Gastroesophageal sphincter (tissue), 4 donors: ENCODE measurements around the gene STRN. TPM values are rescaled to one million over a fixed set of nuclear protein-coding genes. Genes with fewer than 3 reads are reported as not detected.
"Not testable (repeated sequence)": the region's sequence is repeated elsewhere in the genome, so short reads cannot be mapped to it uniquely, and the experiment has no call there.

Source experiments
- ATAC-seq: fragments of 150-250 bp; one replicate; pipeline ENCODE4 v1.9.1; 2016; ENCODE audit warnings: mild to moderate bottlenecking, moderate library complexity
- H3K27ac ChIP-seq, 4 donors: fragments of 200-600 bp; sonication (generic) in 3 of 4; 1 replicate in 3 of 4; 2 replicates in 1 of 4; pipeline ENCODE4 v1.5.1; 2016 to 2019
- H3K27me3 ChIP-seq: fragments of 200-600 bp; sonication (generic); one replicate; pipeline ENCODE4 v1.5.1; 2019
- H3K36me3 ChIP-seq, 2 donors: fragments of 200-600 bp; sonication (generic); one replicate each; pipeline ENCODE4 v1.5.1; 2019; ENCODE audit warnings: control low read depth in 1 of 2
- H3K4me1 ChIP-seq, 3 donors: fragments of 200-600 bp; sonication (generic); 1 replicate in 2 of 3; 2 replicates in 1 of 3; pipeline ENCODE4 v1.5.1; 2016 to 2019; ENCODE audit warnings: control low read depth in 2 of 3
- H3K4me3 ChIP-seq, 2 donors: fragments of 200-600 bp; sonication (generic); one replicate each; pipeline ENCODE4 v1.5.1; 2019; ENCODE audit warnings: mild to moderate bottlenecking in 1 of 2, moderate library complexity in 1 of 2
- H3K9me3 ChIP-seq, 3 donors: fragments of 200-600 bp; sonication (generic); one replicate each; pipeline ENCODE4 v1.5.1; 2017 to 2019; ENCODE audit warnings: control low read depth in 2 of 3
- EP300 ChIP-seq: sonication (generic); formaldehyde crosslinking; IDR thresholded peaks from one replicate; pipeline ENCODE4 v1.6.1; 2017; ENCODE audit warnings: antibody characterized with exemption, mild to moderate bottlenecking
- POLR2A ChIP-seq, 2 donors: fragments of 450-650 bp; IDR thresholded peaks; one replicate each; pipeline ENCODE4 v1.6.1; 2017; ENCODE audit warnings: antibody characterized with exemption in 2 of 2, mild to moderate bottlenecking in 2 of 2, moderate library complexity in 1 of 2
- POLR2AphosphoS5 ChIP-seq: sonication (generic); formaldehyde crosslinking; IDR thresholded peaks from one replicate; pipeline ENCODE4 v1.6.1; 2017; ENCODE audit warnings: antibody characterized with exemption
- WGBS, 2 donors: methylation state at CpG; one replicate each; pipeline ENCODE4 v1.1.5; 2018; ENCODE audit warnings: low coverage in 1 of 2; 5-methylcytosine and 5-hydroxymethylcytosine counted together
- total RNA-seq, 4 donors: library from RNA; depleted of rRNA; stranded (reverse); fragments of >200 nt; gene quantifications; one replicate each; pipeline ENCODE4 v1.1.0, GENCODE V29; 2016
- TF ChIP-seq, protein P1 (sequence below), 4 experiments: fragments of 200-600 bp in 2 of 4; fragments of 450-650 bp in 2 of 4; sonication (generic) in 1 of 4; IDR thresholded peaks; one replicate each; pipeline ENCODE4 v1.5.1; 2017 to 2019; ENCODE audit warnings: antibody characterized with exemption in 4 of 4, mild to moderate bottlenecking in 2 of 4, moderate library complexity in 2 of 4

STRN gene
- total RNA-seq, 4 donors from 2014 or later, result 18.5 to 24.6 (median 20.9) TPM

DNA sequence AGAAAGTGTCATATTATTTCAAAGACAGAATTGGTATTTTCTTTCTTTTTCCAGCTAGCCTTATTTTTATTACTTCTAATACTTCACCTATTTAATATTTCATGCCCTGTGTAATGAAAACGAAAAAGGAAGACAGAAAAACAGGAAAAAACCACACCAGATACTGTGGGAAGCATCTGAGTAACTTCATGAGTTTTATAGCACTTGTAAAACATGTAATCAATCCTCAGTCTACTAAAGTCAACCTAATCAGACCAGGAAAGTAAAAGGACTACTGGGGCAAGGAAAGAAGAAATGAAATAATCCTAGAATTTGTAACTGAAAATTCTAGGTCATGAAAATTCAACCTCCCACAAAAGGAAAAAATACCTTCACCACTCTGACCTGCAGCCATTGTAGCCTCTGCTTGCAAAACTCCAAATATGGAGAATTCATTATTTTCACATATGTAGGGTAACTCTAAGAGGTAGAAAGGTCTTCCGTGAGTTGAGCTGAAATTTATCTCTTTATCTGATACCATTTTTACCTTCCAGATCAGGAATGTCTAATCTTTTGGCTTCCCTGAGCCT, 34.7 kb upstream of the STRN start:
- TF ChIP-seq POLR2A (IDR thresholded peaks at IDR 0.05) (no peak), POLR2AphosphoS5 (no peak), EP300 (no peak)
- TF ChIP-seq, protein P1, sequence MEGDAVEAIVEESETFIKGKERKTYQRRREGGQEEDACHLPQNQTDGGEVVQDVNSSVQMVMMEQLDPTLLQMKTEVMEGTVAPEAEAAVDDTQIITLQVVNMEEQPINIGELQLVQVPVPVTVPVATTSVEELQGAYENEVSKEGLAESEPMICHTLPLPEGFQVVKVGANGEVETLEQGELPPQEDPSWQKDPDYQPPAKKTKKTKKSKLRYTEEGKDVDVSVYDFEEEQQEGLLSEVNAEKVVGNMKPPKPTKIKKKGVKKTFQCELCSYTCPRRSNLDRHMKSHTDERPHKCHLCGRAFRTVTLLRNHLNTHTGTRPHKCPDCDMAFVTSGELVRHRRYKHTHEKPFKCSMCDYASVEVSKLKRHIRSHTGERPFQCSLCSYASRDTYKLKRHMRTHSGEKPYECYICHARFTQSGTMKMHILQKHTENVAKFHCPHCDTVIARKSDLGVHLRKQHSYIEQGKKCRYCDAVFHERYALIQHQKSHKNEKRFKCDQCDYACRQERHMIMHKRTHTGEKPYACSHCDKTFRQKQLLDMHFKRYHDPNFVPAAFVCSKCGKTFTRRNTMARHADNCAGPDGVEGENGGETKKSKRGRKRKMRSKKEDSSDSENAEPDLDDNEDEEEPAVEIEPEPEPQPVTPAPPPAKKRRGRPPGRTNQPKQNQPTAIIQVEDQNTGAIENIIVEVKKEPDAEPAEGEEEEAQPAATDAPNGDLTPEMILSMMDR (IDR thresholded peaks at IDR 0.05), result no peak
- no peak overlapping the region for H3K4me3 ChIP-seq
- no peaks in the 10 kb centered on the region for H3K4me1 ChIP-seq
- 72 to 84% methylated on average over 2 of the region's 2 CpGs for WGBS, 2 donors
- H3K27ac ChIP-seq, result no peak overlapping the region
- H3K36me3 ChIP-seq, result peaks cover 3 to 100% of the 10 kb centered on the region in 2 donors
- no peaks in the 10 kb centered on the region for H3K27me3 ChIP-seq
- ATAC-seq, result no peak
- no peaks in the 10 kb centered on the region for H3K9me3 ChIP-seq

DNA sequence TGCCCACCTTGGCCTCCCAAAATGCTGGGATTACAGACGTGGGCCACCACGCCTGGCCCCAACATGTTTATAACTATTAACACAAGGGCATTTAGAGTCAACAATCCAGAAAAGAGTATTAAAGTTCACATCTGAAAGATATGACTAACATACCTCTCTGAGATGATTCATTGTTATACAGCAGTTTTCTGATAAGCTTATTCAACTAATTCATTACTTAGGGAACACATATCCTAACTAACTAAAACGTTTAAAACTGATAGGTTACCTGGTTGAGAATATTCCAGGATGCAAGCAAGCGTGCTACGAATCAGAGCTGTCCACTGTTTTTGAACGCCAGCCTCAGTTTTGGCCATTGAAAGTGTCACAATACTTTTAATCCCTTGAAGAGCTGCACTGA, 34.0 kb upstream of the STRN start:
- WGBS, 2 donors, result 87 to 96% methylated on average over 3 to 4 of the region's 6 CpGs
- no peak overlapping the region for H3K4me3 ChIP-seq
- no peak overlapping the region for H3K27ac ChIP-seq
- no peaks in the 10 kb centered on the region for H3K27me3 ChIP-seq
- ATAC-seq, result no peak
- no peaks in the 10 kb centered on the region for H3K4me1 ChIP-seq
- TF ChIP-seq EP300 (no peak), POLR2A (IDR thresholded peaks at IDR 0.05) (no peak), POLR2AphosphoS5 (no peak)
- TF ChIP-seq, protein P1 (IDR thresholded peaks at IDR 0.05), result no peak
- H3K9me3 ChIP-seq, result no peaks in the 10 kb centered on the region
- peaks cover 3 to 96% of the 10 kb centered on the region in 2 donors for H3K36me3 ChIP-seq

DNA sequence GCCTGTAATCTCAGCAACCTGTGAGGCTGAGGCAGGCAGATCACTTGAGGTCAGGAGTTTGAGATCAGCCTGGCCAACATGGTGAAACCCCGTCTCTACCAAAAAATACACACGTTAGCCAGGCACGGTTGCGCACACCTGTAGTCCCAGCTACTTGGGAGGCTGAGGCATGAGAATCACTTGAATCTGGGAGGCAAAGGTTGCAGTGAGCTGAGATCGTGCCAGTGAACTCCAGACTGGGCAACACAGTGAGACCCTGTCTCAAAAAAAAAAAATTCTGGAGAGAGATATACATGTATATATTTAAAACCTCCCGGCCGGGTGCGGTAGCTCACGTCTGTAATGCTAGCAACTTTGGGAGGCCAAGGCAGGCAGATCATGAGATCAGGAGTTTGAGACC, 33.1 kb upstream of the STRN start:
- WGBS, 2 donors, result 99 to 100% methylated on average over 2 to 8 of the region's 9 CpGs
- not testable (repeated sequence) for H3K4me3 ChIP-seq, H3K27me3 ChIP-seq, H3K9me3 ChIP-seq, H3K4me1 ChIP-seq, ATAC-seq, H3K27ac ChIP-seq
- H3K36me3 ChIP-seq, result peaks cover 3 to 94% of the 10 kb centered on the region in 2 donors

DNA sequence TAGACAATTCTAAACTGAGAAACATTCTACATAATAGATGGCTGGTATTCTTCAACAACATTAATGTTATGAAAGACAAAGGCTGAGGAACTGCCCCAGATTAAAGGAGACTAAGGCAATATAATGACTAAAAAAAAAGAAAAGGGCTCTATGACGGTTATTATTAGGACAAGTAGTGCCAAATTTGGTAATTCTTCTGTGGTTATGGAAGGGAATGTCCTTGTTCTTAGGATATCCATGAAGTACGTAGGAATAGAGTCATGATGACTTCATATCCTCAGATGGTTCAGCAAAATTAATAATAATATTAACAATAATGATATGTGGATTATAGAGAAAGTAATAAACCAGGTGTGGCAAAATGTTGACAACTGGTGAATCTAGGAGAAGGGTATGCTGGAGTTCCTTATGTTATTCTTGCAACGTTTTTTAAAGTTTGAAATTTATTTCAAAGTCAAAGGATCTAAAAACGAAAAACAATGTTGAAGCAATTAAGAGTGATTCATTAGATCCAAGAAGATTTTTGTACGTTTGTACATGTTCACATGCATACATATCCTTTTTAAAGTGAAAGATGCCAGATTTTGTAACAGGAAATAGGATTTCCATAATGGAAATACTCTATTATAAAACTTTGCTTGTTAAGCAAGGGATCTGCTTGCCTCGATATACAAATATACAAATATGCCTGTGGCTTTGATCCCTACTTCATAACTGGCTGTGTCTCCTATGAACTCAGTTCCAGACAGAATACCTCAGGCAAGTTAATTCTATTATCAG, 27.7 kb upstream of the STRN start:
- ATAC-seq, result no peak
- H3K27me3 ChIP-seq, result no peaks in the 10 kb centered on the region
- no peak overlapping the region for H3K27ac ChIP-seq
- no peaks in the 10 kb centered on the region for H3K9me3 ChIP-seq
- peaks cover 0 to 74% of the 10 kb centered on the region in 2 donors for H3K36me3 ChIP-seq
- TF ChIP-seq, protein P1 (IDR thresholded peaks at IDR 0.05), result no peak
- no peak for TF ChIP-seq POLR2AphosphoS5
- TF ChIP-seq EP300, result no peak
- TF ChIP-seq POLR2A (IDR thresholded peaks at IDR 0.05), result no peak
- no peak overlapping the region for H3K4me3 ChIP-seq
- WGBS, 2 donors, result 80 to 87% methylated on average over 6 of the region's 6 CpGs
- H3K4me1 ChIP-seq, result no peaks in the 10 kb centered on the region

DNA sequence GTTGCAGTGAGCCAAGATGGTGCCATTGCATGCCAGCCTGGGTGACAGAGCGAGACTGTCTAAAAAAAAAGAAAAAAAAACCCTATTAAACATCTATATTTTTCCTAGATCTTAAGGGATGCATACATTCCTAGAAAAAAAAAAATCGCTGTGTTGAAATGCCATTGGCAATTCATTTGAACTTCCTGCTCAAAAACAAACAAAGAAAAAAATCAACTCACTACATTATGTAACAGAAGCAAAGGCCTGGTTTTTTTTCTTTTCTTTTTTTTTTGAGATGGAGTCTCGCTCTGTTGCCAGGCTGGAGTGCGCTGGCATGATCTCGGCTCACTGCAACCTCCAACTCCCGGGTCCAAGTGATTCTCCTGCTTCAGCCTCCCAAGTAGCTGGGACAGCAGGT, 21.7 kb upstream of the STRN start:
- Histone ChIP-seq H3K36me3 (peaks cover 0 to 69% of the 10 kb centered on the region in 2 donors), H3K4me3 (no peak overlapping the region), H3K4me1 (no peaks in the 10 kb centered on the region), H3K27ac (no peak overlapping the region), H3K27me3 (no peaks in the 10 kb centered on the region), H3K9me3 (no peaks in the 10 kb centered on the region)
- WGBS, 2 donors, result 91 to 96% methylated on average over 6 of the region's 6 CpGs
- TF ChIP-seq POLR2AphosphoS5 (no peak), EP300 (no peak), POLR2A (IDR thresholded peaks at IDR 0.05) (no peak)
- TF ChIP-seq, protein P1 (IDR thresholded peaks at IDR 0.05), result no peak
- ATAC-seq, result no peak
